ENCODE results near the gene CEP55.

DNA sequence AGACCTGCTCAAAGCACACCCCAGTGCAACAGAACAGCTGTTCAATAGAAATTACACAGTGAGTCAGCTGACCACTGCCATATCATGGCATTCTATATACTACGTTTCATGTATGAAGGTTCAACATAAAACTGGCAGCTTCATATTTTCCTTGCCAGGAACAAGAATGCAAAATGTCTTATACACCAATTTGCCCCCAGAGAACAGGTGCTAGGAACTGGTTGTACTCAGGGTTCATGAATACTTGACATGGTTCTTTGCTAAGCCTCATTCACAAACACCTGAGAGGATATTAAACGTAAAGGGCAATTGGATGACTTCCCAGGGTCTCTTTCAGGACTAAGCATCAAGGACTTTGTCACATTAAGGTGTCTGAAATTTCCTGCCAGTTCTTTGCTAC lies 21.2 kb upstream of the CEP55 start:
- TF ChIP-seq, protein P1, sequence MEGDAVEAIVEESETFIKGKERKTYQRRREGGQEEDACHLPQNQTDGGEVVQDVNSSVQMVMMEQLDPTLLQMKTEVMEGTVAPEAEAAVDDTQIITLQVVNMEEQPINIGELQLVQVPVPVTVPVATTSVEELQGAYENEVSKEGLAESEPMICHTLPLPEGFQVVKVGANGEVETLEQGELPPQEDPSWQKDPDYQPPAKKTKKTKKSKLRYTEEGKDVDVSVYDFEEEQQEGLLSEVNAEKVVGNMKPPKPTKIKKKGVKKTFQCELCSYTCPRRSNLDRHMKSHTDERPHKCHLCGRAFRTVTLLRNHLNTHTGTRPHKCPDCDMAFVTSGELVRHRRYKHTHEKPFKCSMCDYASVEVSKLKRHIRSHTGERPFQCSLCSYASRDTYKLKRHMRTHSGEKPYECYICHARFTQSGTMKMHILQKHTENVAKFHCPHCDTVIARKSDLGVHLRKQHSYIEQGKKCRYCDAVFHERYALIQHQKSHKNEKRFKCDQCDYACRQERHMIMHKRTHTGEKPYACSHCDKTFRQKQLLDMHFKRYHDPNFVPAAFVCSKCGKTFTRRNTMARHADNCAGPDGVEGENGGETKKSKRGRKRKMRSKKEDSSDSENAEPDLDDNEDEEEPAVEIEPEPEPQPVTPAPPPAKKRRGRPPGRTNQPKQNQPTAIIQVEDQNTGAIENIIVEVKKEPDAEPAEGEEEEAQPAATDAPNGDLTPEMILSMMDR (conservative IDR thresholded peaks at IDR 0.05) = no peak
- TF ChIP-seq ZFX (IDR thresholded peaks at IDR 0.05) = no peak
